ENCODE results near the gene ACOT11. TPM values are rescaled to one million over a fixed set of nuclear protein-coding genes. Genes with fewer than 3 reads are reported as not detected.
A peak's percentile ranks its signal among the peaks of the same experiment; 100 is the strongest.

ACOT11 gene
- total RNA-seq, 1 donor from 2014 or later, result 3.1 TPM

DNA sequence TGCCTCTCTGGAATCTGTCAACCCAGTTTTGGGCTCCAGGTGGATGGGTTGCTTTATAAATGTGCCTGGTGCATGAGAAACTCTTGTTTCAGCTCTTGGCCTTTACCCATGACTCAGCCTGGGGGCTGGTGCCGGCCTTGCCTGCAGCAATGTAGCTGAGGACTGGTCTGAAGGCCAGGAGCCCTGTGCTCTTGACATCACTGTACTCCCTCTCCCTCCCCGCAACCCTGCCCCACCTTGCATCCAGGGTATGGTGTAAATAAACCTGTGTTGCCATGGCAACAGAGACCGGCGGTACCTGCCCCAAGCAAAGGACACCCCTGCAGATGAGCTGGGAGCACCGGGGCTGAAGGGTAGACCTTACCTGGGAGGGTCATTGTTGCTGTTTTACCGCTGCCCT is 62.0 kb downstream of the ACOT11 start:
- H3K9me3 Mint-ChIP-seq, result no peaks in the 10 kb centered on the region
- DNase-seq (ENCODE audit: low read depth, low spot score), result no peak
- H3K27me3 Mint-ChIP-seq (ENCODE audit: low read depth), result no peaks in the 10 kb centered on the region
- no peaks in the 10 kb centered on the region for H3K4me1 Mint-ChIP-seq
- no peak overlapping the region for H3K27ac Mint-ChIP-seq (ENCODE audit: unreplicated experiment)
- H3K4me3 Mint-ChIP-seq, result no peak overlapping the region
- TF ChIP-seq, protein P1, sequence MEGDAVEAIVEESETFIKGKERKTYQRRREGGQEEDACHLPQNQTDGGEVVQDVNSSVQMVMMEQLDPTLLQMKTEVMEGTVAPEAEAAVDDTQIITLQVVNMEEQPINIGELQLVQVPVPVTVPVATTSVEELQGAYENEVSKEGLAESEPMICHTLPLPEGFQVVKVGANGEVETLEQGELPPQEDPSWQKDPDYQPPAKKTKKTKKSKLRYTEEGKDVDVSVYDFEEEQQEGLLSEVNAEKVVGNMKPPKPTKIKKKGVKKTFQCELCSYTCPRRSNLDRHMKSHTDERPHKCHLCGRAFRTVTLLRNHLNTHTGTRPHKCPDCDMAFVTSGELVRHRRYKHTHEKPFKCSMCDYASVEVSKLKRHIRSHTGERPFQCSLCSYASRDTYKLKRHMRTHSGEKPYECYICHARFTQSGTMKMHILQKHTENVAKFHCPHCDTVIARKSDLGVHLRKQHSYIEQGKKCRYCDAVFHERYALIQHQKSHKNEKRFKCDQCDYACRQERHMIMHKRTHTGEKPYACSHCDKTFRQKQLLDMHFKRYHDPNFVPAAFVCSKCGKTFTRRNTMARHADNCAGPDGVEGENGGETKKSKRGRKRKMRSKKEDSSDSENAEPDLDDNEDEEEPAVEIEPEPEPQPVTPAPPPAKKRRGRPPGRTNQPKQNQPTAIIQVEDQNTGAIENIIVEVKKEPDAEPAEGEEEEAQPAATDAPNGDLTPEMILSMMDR (conservative IDR thresholded peaks at IDR 0.05), result no peak
- H3K36me3 Mint-ChIP-seq (ENCODE audit: low read depth), result no peaks in the 10 kb centered on the region

DNA sequence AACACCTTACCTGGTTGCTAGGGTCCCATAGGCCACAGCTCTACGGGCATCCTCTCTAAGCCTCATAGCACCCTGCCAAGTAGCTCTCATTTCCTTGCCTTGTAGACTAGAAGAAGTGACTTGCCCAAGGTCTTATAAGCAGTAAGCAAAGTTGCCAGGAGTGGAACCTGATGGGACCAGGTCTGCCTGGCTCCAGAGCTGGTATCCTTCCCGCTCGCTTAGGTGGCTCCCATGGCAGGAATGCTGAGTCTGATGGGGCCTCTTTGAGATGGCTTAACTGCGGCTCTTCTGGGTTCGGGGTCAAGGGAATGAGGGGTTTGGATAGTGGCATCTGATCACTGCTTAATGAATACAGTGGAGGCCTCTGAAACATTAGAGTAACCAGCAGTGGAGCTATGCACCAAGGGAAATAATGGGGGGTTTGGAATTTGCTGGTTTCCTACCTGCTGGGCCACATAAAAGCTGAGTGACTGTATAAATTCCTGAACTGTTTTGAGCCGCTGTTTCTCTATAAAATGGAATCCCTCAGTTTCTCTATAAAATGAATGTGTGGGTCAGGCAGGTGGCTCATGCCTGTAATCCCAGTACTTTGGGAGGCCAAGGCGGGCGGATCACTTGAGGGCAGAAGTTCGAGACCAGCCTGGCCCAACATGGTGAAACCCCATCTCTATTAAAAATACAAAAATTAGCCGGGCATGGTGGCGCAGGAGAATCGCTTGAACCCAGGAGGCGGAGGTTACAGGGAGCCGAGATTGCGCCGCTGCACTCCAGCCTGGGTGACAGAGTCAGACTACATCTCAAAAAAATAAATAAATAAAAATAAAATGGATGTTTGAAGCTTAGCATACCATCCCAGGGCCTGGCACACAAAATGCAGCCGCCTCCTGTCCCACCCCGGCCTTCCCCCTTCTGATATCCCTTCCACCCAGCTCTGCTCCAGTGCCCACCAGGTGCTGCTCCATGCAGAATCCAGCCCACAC is 62.9 kb downstream of the ACOT11 start:
- H3K27me3 Mint-ChIP-seq (ENCODE audit: low read depth), result no peaks in the 10 kb centered on the region
- H3K9me3 Mint-ChIP-seq, result no peaks in the 10 kb centered on the region
- H3K36me3 Mint-ChIP-seq (ENCODE audit: low read depth), result no peaks in the 10 kb centered on the region
- no peak overlapping the region for H3K27ac Mint-ChIP-seq (ENCODE audit: unreplicated experiment)
- DNase-seq (ENCODE audit: low read depth, low spot score), result no peak
- TF ChIP-seq, protein P1 (conservative IDR thresholded peaks at IDR 0.05), result no peak
- H3K4me3 Mint-ChIP-seq, result no peak overlapping the region
- H3K4me1 Mint-ChIP-seq, result no peaks in the 10 kb centered on the region

DNA sequence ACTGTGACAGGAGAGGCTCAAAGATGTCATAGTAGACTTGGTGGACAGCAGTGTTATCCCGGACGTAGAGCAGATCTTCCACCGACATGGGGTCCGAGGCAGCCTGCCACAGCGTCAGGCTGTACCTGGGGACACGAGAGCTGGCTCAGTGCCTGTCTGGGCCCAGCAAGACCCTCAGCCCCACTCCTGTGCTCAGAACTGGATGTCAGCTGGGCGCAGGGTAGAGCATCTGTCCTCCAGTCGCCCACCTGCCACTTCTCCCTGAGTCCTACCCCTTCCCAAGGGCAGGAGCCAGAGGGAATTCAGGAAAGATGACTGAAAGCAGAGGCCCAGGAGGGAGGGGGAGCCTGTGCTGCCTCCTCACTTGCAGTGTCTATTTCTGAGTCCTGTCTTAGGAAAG is 63.6 kb downstream of the ACOT11 start:
- Mint-ChIP-seq H3K36me3 (ENCODE audit: low read depth) (no peaks in the 10 kb centered on the region), H3K9me3 (no peaks in the 10 kb centered on the region), H3K27me3 (ENCODE audit: low read depth) (no peaks in the 10 kb centered on the region), H3K4me3 (no peak overlapping the region), H3K27ac (ENCODE audit: unreplicated experiment) (no peak overlapping the region), H3K4me1 (no peaks in the 10 kb centered on the region)
- no peak for DNase-seq (ENCODE audit: low read depth, low spot score)
- TF ChIP-seq, protein P1 (conservative IDR thresholded peaks at IDR 0.05), result no peak

DNA sequence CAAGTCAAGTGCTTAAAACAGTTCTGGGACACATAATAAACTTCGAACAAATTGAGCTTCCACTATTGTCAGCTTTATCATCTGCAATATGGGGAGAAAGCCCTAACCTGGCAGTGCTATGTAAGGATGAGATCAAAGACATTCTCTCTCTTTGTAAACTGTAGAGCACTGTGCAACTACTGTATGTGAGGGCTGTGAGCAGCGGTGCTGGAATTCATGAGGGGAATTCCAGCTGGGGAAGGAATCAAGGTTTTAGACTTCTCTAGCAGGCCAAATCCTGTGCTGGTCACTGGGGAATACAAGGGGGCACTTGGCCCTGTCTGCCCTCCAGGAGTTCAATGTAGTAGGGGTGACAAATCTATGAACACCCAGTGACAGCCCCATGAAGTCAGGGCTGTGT is 66.0 kb downstream of the ACOT11 start:
- DNase-seq (ENCODE audit: low read depth, low spot score), result no peak
- Mint-ChIP-seq H3K36me3 (ENCODE audit: low read depth) (no peaks in the 10 kb centered on the region), H3K27ac (ENCODE audit: unreplicated experiment) (no peak overlapping the region)

DNA sequence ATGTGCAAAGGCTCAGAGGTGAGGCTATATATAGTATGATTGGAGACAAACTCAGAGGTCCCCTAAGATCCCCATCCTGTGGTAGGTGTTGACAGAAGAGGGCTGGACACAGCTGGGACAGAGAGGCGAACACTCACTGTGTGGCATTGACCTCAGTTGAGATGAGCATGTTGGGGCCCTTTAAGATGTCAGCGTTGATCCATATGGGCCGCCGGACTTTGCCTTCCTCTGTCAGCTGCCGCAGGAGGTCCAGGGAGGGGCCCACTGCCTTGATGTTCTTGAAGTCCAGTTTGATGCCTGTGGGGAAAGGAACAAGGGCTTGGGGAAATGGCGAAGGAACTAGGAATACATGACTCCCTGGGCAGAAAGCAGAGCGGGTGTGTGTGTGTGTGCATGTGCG is 66.5 kb downstream of the ACOT11 start:
- TF ChIP-seq, protein P1 (conservative IDR thresholded peaks at IDR 0.05), result no peak
- no peaks in the 10 kb centered on the region for H3K9me3 Mint-ChIP-seq
- no peaks in the 10 kb centered on the region for H3K36me3 Mint-ChIP-seq (ENCODE audit: low read depth)
- DNase-seq (ENCODE audit: low read depth, low spot score), result no peak
- H3K4me3 Mint-ChIP-seq, result no peak overlapping the region
- no peaks in the 10 kb centered on the region for H3K4me1 Mint-ChIP-seq
- no peaks in the 10 kb centered on the region for H3K27me3 Mint-ChIP-seq (ENCODE audit: low read depth)
- peak overlapping the region; percentile 59 for H3K27ac Mint-ChIP-seq (ENCODE audit: unreplicated experiment)

More for the DNA sequence above, 66.0 kb downstream of the ACOT11 start:
- H3K27me3 Mint-ChIP-seq (ENCODE audit: low read depth), result no peaks in the 10 kb centered on the region
- H3K4me3 Mint-ChIP-seq, result no peak overlapping the region
- H3K4me1 Mint-ChIP-seq, result no peaks in the 10 kb centered on the region
- TF ChIP-seq, protein P1 (conservative IDR thresholded peaks at IDR 0.05), result no peak
- no peaks in the 10 kb centered on the region for H3K9me3 Mint-ChIP-seq
